ENCODE measurements around the gene AUP1. TPM values are rescaled to one million over a fixed set of nuclear protein-coding genes. Genes with fewer than 3 reads are reported as not detected.

Gene AUP1
- total and polyA plus RNA-seq, 2 of the 8 experiments (the other 6 are each of a cell fraction or from before 2014, with no cell fraction given): 83.4 to 121 TPM

GRCh38 chr2:74546004-74546403 is 16.5 kb upstream of the AUP1 start:
- FAIRE-seq: no peak
- Histone ChIP-seq H2BK12ac (ENCODE audit: low read depth, low read length) (no peak overlapping the region), H3K56ac (replicated peaks; ENCODE audit: insufficient read length, low read depth, low read length) (no peak overlapping the region)

More at GRCh38 chr2:74546004-74546403, 16.5 kb upstream of the AUP1 start:
- no peak overlapping the region for H4K91ac ChIP-seq (replicated peaks; ENCODE audit: insufficient read length, low read length)
- no peak overlapping the region for H3K27ac ChIP-seq (ENCODE audit: low read depth, low read length)
- H3K14ac ChIP-seq (ENCODE audit: insufficient read length): no peak overlapping the region
- H2BK5ac ChIP-seq (ENCODE audit: low read depth, low read length): no peak overlapping the region
- CTCF ChIA-PET (ENCODE audit: partially characterized antibody): interaction anchor here (0.8 to 1.4 kb wide), 5 partner anchors 15 to 125 kb away, joined by 3 to 4 read pairs (median 3); partner anchors contain the start of genes C2orf81, CCDC142 and TTC31
- H2BK15ac ChIP-seq (ENCODE audit: low read length): no peak overlapping the region
- no peak overlapping the region for H3K4ac ChIP-seq (replicated peaks; ENCODE audit: insufficient read length, low read depth, low read length)
- H2BK20ac ChIP-seq (ENCODE audit: low read length): no peak overlapping the region
- peaks cover 3% of the 10 kb centered on the region in 2 experiments for H4K20me1 ChIP-seq (replicated peaks in 1 of 2; ENCODE audit: control insufficient read depth in 1 of 2, insufficient read depth in 2 of 2, low read length in 2 of 2)
- H2BK120ac ChIP-seq (replicated peaks; ENCODE audit: low read depth, low read length): no peak overlapping the region
- no peak overlapping the region for H4K5ac ChIP-seq (ENCODE audit: insufficient read length, low read depth, low read length)
- 86% methylated on average over 3 of the region's 3 CpGs; no CpG with 5 or more reads in 1 of the 2 experiments for WGBS, 2 experiments (ENCODE audit: extremely low coverage in 1 of 2, insufficient coverage in 1 of 2, insufficient read length in 1 of 2, insufficient replicate concordance in 2 of 2, low coverage in 1 of 2, low lambda C conversion rate in 2 of 2, missing lambda C conversion rate in 1 of 2)
- no peak overlapping the region for H3K9ac ChIP-seq (replicated peaks in 1 of 4; ENCODE audit: extremely low read depth in 1 of 4, low read depth in 3 of 4, low read length in 3 of 4)
- POLR2A ChIA-PET (ENCODE audit: partially characterized antibody): interaction anchor here (0.6 to 5.2 kb wide), 4 partner anchors 9 to 48 kb away, joined by 3 to 39 read pairs (median 4); partner anchors contain the start of genes AUP1 and HTRA2
- no peak overlapping the region for H3K18ac ChIP-seq (ENCODE audit: extremely low read depth, low read length)
- H3K79me2 ChIP-seq (ENCODE audit: control insufficient read depth in 1 of 2, insufficient read depth in 2 of 2, low read length in 2 of 2): no peaks in the 10 kb centered on the region
- H3K27me3 ChIP-seq (replicated peaks in 1 of 4; ENCODE audit: control insufficient read depth in 3 of 4, extremely low read depth in 1 of 4, insufficient read depth in 3 of 4, low read length in 3 of 4): peaks cover 4 to 39% (median 21%) of the 10 kb centered on the region in 4 experiments
- H3K23ac ChIP-seq (ENCODE audit: insufficient read length): no peak overlapping the region
- peaks cover 3 to 10% (median 6%) of the 10 kb centered on the region in 4 experiments; a peak in 6 of 7 replicates for H3K4me1 ChIP-seq (replicated peaks in 1 of 4; ENCODE audit: control insufficient read depth in 3 of 4, insufficient read depth in 4 of 4, low read length in 3 of 4)
- H3K79me1 ChIP-seq (ENCODE audit: low read depth, low read length): no peaks in the 10 kb centered on the region
- H3K23me2 ChIP-seq (ENCODE audit: low read depth, low read length): peaks cover 9% of the 10 kb centered on the region
- no peaks in the 10 kb centered on the region for H3K36me3 ChIP-seq (ENCODE audit: control insufficient read depth in 2 of 4, insufficient read depth in 4 of 4, low read length in 3 of 4)
- H2AK5ac ChIP-seq (ENCODE audit: low read depth, low read length): no peak overlapping the region
- TF ChIP-seq CREB1 (IDR thresholded peaks at IDR 0.05) (no peak), POLR2A (IDR thresholded peaks at IDR 0.05; ENCODE audit: control extremely low read depth in 1 of 2, low read depth in 2 of 2, low read length in 2 of 2) (no peak), JUND (IDR thresholded peaks at IDR 0.05; ENCODE audit: low read length) (no peak), SIX5 (IDR thresholded peaks at IDR 0.05; ENCODE audit: low read depth, low read length) (no peak), TCF12 (IDR thresholded peaks at IDR 0.05; ENCODE audit: low read depth, low read length) (no peak), SP1 (IDR thresholded peaks at IDR 0.05; ENCODE audit: low read depth, low read length) (no peak), FOSL1 (IDR thresholded peaks at IDR 0.05; ENCODE audit: insufficient read depth, low read depth, low read length) (no peak), EGR1 (IDR thresholded peaks at IDR 0.05; ENCODE audit: borderline replicate concordance, low read depth, low read length) (no peak), CEBPB (IDR thresholded peaks at IDR 0.05; ENCODE audit: low read depth, low read length) (no peak)
- DNase-seq (ENCODE audit: low read depth in 1 of 2, low spot score in 2 of 2): no peak
- H3K9me3 ChIP-seq (ENCODE audit: insufficient read depth in 2 of 2, low read depth in 1 of 2, low read length in 1 of 2): no peaks in the 10 kb centered on the region
- no peak overlapping the region for H3K4me3 ChIP-seq (ENCODE audit: extremely low read depth in 1 of 4, insufficient read depth in 2 of 4, low read depth in 3 of 4, low read length in 4 of 4)
- H2AFZ ChIP-seq (ENCODE audit: low read length): no peak overlapping the region
- H4K8ac ChIP-seq (ENCODE audit: extremely low read depth, insufficient read depth, low read length): no peak overlapping the region
- no peak overlapping the region for H3K4me2 ChIP-seq (ENCODE audit: insufficient read depth in 1 of 2, low read depth in 2 of 2, low read length in 2 of 2)
